Suprapubic skin (tissue), 4 donors: ENCODE results near the gene SCNN1G.

Experiments
- POLR2A ChIP-seq, 2 donors: fragments of 450-650 bp; IDR thresholded peaks; one replicate each; pipeline ENCODE4 v1.6.1; 2017; ENCODE audit warnings: antibody characterized with exemption in 2 of 2, mild to moderate bottlenecking in 2 of 2, moderate library complexity in 2 of 2
- POLR2AphosphoS5 ChIP-seq, 3 donors: sonication (generic); formaldehyde crosslinking; IDR thresholded peaks; one replicate each; pipeline ENCODE4 v1.6.1; 2017; ENCODE audit warnings: antibody characterized with exemption in 3 of 3
- TF ChIP-seq, protein P1 (sequence below), 2 donors: fragments of 200-600 bp in 1 of 2; fragments of 450-650 bp in 1 of 2; sonication (generic) in 1 of 2; IDR thresholded peaks; one replicate each; pipeline ENCODE4 v1.5.1; 2016 to 2019; ENCODE audit warnings: antibody characterized with exemption in 2 of 2, mild to moderate bottlenecking in 1 of 2, moderate library complexity in 1 of 2

DNA sequence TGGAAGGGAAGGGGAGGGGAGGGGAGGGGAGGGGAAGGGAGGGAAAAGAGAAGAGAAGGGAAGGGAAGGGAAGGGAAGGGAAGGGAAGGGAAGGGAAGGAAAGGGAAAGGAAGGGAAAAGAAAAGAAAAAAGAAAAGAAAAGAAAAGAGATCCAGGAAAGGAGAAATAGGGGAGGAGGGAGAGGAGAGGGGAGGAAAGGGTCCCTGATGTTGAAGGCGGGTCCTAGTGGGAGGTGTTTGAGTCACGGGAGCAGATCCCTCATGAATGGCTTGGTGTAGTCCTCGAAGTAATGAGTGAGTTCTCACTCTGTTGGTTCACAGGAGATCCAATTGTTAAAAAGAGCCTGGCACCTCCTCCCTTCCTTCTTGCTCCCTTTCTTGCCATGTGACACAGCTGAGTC lies 26.4 kb upstream of the SCNN1G start:
- TF ChIP-seq, protein P1, sequence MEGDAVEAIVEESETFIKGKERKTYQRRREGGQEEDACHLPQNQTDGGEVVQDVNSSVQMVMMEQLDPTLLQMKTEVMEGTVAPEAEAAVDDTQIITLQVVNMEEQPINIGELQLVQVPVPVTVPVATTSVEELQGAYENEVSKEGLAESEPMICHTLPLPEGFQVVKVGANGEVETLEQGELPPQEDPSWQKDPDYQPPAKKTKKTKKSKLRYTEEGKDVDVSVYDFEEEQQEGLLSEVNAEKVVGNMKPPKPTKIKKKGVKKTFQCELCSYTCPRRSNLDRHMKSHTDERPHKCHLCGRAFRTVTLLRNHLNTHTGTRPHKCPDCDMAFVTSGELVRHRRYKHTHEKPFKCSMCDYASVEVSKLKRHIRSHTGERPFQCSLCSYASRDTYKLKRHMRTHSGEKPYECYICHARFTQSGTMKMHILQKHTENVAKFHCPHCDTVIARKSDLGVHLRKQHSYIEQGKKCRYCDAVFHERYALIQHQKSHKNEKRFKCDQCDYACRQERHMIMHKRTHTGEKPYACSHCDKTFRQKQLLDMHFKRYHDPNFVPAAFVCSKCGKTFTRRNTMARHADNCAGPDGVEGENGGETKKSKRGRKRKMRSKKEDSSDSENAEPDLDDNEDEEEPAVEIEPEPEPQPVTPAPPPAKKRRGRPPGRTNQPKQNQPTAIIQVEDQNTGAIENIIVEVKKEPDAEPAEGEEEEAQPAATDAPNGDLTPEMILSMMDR (IDR thresholded peaks at IDR 0.05), result no peak
- TF ChIP-seq POLR2A (IDR thresholded peaks at IDR 0.05) (no peak), POLR2AphosphoS5 (IDR thresholded peaks at IDR 0.05) (no peak)
